Fibroblast of pulmonary artery (primary cell): ENCODE data around the gene PM20D2.

Source experiments
- DNase-seq: peaks from one replicate; pipeline ENCODE4 v3.0.0-alpha.2; 2010; ENCODE audit warnings: low read depth
- H3K4me3 ChIP-seq: replicated peaks from 2 replicates; pipeline ENCODE4 v1.5.1; 2011; ENCODE audit warnings: low read depth, mild to moderate bottlenecking, control low read depth, low read length, moderate library complexity
- TF ChIP-seq, protein P1 (sequence below): IDR thresholded peaks from 2 replicates; pipeline ENCODE4 v1.5.1; 2011; ENCODE audit warnings: mild to moderate bottlenecking, control low read depth, low read length, inconsistent platforms; ENCODE audit errors: missing control alignments

Gene PM20D2

DNA sequence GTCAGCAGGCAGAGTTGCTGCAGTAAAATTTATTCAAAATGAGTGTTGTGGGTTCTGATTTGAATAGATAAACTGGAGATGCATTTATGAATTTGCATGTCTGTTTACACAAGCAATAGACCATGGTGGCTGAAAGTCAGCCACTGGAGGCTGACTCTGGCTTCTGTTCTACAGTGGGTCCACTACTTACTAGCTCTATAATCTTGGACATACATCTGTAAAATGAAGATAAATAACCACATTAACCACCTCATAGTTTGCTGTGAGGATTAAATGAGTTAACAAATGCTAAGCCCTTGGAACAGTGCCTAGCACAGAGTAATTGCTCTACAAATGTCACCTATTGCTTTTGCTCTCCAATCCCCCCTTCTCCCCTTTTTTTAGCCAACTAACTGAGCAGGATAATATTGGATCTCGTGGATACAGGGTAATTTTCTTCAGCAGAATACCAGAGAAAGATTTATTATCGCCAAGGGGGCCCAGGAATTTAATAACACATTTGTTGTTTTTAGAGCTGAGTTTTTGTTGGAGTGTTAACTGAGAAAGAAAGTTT is 1.4 kb upstream of the PM20D2 start:
- no peak overlapping the region for H3K4me3 ChIP-seq
- DNase-seq = no peak
- TF ChIP-seq, protein P1, sequence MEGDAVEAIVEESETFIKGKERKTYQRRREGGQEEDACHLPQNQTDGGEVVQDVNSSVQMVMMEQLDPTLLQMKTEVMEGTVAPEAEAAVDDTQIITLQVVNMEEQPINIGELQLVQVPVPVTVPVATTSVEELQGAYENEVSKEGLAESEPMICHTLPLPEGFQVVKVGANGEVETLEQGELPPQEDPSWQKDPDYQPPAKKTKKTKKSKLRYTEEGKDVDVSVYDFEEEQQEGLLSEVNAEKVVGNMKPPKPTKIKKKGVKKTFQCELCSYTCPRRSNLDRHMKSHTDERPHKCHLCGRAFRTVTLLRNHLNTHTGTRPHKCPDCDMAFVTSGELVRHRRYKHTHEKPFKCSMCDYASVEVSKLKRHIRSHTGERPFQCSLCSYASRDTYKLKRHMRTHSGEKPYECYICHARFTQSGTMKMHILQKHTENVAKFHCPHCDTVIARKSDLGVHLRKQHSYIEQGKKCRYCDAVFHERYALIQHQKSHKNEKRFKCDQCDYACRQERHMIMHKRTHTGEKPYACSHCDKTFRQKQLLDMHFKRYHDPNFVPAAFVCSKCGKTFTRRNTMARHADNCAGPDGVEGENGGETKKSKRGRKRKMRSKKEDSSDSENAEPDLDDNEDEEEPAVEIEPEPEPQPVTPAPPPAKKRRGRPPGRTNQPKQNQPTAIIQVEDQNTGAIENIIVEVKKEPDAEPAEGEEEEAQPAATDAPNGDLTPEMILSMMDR = no peak

DNA sequence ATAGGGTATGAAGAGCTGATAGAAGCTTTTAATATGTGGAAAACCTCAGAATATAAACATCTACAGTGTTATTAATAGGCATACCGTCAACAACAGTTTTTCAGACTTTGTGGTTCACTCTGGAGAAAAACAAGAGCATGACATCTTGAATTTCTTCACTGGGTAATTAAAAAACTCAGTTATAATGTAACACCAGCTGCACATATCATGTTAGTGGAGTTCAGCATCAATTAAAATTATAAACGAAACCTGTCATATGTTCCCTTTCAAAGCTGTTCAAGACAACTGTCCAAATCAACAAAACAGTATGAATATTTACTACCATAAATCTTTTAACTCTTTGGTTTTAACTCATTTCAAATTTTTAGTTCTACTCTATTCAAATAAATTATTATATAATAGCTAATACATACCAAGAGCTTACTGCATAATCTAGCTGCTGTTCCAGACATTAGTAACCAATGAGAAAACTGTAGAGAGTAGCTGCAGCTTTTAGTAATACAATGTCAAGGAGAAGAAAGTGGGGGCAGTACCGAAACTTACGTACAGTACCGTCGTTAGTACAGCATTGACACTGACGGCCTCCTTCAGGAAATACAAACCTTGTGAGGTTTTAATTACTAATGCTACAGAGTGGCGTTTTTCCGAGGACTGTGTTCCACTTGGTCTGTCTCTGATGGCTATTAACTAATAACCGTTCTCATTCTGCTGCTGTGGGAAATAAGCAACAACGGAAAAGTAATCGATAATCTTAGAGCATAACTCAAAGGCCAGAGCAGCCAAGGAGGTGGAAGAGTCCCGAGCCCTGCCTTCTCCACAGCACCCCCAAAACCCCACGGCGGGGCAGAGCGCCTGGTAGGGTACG is 532 bp upstream of the PM20D2 start:
- TF ChIP-seq, protein P1 = no peak
- H3K4me3 ChIP-seq = peak overlapping the region; percentile 58
- peak; percentile 22 for DNase-seq

DNA sequence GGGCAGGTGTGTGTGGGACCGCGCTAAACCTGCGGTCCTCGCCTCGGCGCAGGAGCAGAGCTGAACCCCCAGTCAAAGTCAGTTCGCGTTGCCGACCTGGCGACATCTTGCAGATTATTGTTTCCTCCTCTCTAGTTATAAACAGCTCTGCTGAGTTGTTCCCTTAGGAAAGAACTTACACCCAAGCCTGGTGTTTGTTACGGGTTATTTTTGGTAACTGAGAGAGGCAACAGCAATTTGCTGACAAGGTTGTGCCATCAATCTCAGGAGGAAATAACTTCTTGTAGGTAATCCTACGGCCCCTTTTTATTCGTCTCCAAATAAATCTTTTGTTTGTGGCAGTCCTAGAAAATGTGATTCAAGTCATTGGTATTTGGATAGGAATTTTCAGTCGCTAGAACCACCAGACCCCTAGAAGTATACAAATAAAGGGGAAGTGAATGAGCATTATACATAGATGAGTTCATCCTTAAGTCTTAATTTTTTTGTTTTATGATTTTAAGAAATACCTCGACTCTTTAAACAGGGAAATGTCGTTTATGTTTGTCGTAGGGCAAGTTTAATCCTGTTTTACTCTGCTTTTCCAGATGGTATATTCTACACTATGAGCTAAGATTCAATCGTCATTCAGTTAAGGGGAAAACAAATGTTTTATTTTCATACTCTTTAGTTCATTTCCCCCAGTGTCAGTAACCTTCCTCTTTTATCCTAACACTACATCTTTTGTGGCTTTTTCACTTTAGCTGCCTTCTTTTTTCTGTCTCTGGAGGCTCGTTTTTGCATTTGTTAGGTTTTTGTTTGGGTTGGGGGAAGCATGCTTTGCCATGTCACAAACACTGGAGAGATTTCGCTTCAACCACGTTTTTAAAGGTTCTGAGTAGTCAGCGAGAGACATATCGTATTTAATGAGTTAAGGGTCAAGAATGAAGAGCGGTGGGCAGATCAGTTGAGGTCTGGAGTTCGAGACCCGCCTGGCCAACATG is 1.2 kb downstream of the PM20D2 start:
- H3K4me3 ChIP-seq = peak overlapping the region; percentile 58
- DNase-seq = peak; percentile 48
- TF ChIP-seq, protein P1 = no peak

DNA sequence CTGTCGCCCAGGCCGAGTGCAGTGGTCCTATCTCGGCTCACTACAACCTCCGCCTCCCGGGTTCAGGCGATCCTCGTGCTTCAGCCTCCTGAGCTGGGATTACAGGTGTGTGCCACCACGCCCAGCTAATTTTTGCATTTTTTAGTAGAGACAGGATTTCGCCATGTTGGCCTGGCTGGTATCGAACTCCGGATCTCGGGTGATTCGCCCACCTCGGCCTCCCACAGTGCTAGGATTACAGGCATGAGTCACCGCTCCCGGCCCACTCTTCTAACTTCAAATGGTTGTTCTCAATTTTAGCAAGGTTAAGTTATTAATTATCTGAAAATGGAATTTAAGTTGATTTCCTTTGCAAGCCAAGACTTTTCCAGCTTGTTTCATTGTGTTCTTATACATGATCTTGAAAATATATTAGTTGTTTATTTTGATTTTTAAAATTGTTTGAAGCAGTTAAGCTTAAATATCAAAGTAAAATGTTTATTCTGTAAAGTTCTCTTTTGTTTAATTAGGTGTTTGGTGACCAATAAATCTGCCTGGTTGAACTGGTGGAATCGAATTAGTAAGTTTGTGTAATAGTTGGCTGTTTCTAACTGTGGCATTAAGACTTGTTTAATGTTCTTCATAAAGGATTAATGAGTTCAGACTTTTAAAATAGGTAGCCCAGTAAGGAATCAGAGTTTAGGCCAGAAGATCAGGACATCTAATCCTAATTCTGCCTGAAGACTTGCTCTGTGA is 2.3 kb downstream of the PM20D2 start:
- DNase-seq = no peak
- H3K4me3 ChIP-seq = no peak overlapping the region
- TF ChIP-seq, protein P1 = no peak

DNA sequence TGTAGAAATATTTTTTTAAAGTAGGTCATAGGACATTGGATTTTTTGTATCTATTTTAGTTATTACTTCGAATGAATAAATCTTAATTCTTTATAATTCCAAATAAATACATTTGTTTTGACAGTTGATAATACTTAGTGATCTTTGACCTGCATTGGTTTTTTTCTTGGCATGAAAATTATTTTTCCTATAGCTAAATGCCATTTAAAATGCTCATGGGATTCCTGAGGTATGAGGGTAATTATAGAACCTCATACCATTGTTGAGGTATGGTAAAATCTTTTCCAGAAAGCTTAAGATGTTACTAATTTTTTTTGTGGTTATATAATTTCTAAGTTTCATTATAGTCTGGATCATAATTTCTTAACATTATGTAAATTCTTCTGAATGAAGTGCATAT is 8.3 kb downstream of the PM20D2 start:
- DNase-seq = no peak
- TF ChIP-seq, protein P1 = no peak

More for the DNA sequence above, 8.3 kb downstream of the PM20D2 start:
- H3K4me3 ChIP-seq = no peak overlapping the region
